Thyroid gland (tissue), 4 donors: ENCODE results near the gene NCLN.

Experiments used
- POLR2A ChIP-seq, 2 donors: fragments of 450-650 bp; IDR thresholded peaks; one replicate each; pipeline ENCODE4 v1.6.1; 2017; ENCODE audit warnings: antibody characterized with exemption in 2 of 2, mild to moderate bottlenecking in 2 of 2, moderate library complexity in 1 of 2
- TF ChIP-seq, protein P1 (sequence below), 6 experiments: fragments of 200-600 bp in 3 of 6; fragments of 450-650 bp in 3 of 6; sonication (generic) in 3 of 6; IDR thresholded peaks; one replicate each; pipeline ENCODE4 v1.5.1; 2016 to 2019; ENCODE audit warnings: antibody characterized with exemption in 6 of 6, mild to moderate bottlenecking in 2 of 6, inconsistent platforms in 1 of 6, moderate library complexity in 1 of 6

DNA sequence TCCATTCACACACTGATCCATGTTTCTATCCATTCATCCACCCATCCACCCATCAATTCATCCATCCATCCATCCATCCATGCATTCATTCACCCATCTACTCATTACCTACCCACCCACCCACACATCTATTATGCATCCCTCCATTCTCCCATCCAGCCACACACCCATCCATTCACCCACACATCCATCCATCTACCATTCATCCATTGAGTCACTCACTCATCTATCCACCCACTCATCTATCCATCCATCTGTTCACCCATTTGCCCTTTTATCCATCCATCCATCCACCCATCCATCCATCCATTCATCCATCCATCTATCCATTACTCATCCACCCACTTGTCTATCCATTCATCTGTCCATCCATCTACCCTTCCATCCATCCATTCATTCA is 68.8 kb downstream of the NCLN start:
- no peak for TF ChIP-seq POLR2A (IDR thresholded peaks at IDR 0.05)
- TF ChIP-seq, protein P1, sequence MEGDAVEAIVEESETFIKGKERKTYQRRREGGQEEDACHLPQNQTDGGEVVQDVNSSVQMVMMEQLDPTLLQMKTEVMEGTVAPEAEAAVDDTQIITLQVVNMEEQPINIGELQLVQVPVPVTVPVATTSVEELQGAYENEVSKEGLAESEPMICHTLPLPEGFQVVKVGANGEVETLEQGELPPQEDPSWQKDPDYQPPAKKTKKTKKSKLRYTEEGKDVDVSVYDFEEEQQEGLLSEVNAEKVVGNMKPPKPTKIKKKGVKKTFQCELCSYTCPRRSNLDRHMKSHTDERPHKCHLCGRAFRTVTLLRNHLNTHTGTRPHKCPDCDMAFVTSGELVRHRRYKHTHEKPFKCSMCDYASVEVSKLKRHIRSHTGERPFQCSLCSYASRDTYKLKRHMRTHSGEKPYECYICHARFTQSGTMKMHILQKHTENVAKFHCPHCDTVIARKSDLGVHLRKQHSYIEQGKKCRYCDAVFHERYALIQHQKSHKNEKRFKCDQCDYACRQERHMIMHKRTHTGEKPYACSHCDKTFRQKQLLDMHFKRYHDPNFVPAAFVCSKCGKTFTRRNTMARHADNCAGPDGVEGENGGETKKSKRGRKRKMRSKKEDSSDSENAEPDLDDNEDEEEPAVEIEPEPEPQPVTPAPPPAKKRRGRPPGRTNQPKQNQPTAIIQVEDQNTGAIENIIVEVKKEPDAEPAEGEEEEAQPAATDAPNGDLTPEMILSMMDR (IDR thresholded peaks at IDR 0.05), result no peak
